Measurements from ENCODE around the gene MOK.

Gene MOK

DNA sequence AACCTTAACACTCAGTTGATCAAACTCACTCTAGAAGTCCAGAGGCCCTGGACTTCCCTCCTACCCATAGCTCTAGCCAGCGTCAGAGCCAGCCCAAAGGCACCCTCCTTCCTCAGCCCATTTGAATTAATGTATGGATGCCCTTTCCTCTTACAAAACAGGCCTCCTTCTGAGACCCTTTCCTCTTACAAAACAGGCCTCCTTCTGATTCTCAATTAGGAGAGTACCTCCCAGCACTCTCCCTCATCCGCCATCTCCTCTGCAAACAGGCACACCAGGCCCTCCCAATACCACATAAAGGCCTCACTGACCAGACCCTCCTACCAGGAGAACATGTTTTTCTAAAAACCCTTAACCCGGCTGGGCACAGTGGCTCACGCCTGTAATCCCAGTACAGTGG lies 65.7 kb downstream of the MOK start:
- no peak for DNase-seq (ENCODE audit: low read depth, low spot score)
- no peak overlapping the region for H3K4me3 ChIP-seq (ENCODE audit: low read depth, low read length)
- in situ Hi-C loops (cut with HindIII; ENCODE audit: low sequenced_read_pairs) = no loop called here
- TF ChIP-seq, protein P1, sequence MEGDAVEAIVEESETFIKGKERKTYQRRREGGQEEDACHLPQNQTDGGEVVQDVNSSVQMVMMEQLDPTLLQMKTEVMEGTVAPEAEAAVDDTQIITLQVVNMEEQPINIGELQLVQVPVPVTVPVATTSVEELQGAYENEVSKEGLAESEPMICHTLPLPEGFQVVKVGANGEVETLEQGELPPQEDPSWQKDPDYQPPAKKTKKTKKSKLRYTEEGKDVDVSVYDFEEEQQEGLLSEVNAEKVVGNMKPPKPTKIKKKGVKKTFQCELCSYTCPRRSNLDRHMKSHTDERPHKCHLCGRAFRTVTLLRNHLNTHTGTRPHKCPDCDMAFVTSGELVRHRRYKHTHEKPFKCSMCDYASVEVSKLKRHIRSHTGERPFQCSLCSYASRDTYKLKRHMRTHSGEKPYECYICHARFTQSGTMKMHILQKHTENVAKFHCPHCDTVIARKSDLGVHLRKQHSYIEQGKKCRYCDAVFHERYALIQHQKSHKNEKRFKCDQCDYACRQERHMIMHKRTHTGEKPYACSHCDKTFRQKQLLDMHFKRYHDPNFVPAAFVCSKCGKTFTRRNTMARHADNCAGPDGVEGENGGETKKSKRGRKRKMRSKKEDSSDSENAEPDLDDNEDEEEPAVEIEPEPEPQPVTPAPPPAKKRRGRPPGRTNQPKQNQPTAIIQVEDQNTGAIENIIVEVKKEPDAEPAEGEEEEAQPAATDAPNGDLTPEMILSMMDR (IDR thresholded peaks at IDR 0.05; ENCODE audit: low read depth, low read length) = no peak

DNA sequence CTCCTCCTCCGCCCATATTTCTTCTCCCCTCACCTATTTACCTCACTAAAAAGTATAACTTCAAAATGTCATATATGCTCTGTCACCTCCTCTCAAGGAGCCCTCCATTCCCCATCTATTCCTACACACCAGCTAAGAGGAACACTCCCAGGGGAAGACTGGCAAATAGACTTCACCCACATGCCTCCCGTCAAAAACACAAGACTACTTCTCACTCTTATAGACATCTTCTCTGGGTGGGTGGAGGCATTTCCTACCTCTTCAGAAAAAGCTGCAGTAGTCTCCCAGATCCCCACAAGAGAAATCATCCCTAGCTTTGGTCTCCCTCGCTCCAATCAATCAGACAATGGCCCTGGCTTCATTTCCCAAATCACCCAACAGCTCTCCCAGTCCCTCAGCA lies 66.2 kb downstream of the MOK start:
- no peak overlapping the region for H3K4me3 ChIP-seq (ENCODE audit: low read depth, low read length)
- in situ Hi-C loops (cut with HindIII; ENCODE audit: low sequenced_read_pairs) = no loop called here
- no peak for DNase-seq (ENCODE audit: low read depth, low spot score)
- TF ChIP-seq, protein P1 (IDR thresholded peaks at IDR 0.05; ENCODE audit: low read depth, low read length) = no peak

- in situ Hi-C loops (cut with HindIII; ENCODE audit: low sequenced_read_pairs) = no loop called here
- TF ChIP-seq, protein P1 (IDR thresholded peaks at IDR 0.05; ENCODE audit: low read depth, low read length) = no peak
- no peak overlapping the region for H3K4me3 ChIP-seq (ENCODE audit: low read depth, low read length)
- no peak for DNase-seq (ENCODE audit: low read depth, low spot score)
These were observed 66.8 kb downstream of the MOK start for GRCh38 chr14:102238131-102238530.

GRCh38 chr14:102236026-102236425 lies 68.9 kb downstream of the MOK start:
- in situ Hi-C loops (cut with HindIII; ENCODE audit: low sequenced_read_pairs) = no loop called here
- no peak for DNase-seq (ENCODE audit: low read depth, low spot score)
- no peak overlapping the region for H3K4me3 ChIP-seq (ENCODE audit: low read depth, low read length)
- TF ChIP-seq, protein P1 (IDR thresholded peaks at IDR 0.05; ENCODE audit: low read depth, low read length) = no peak

GRCh38 chr14:102235275-102235897 lies 69.6 kb downstream of the MOK start:
- TF ChIP-seq, protein P1 (IDR thresholded peaks at IDR 0.05; ENCODE audit: low read depth, low read length) = peak; percentile 84
- H3K4me3 ChIP-seq (ENCODE audit: low read depth, low read length) = peak overlapping the region; percentile 24
- DNase-seq (ENCODE audit: low read depth, low spot score) = peak; percentile 88
- in situ Hi-C loops (cut with HindIII; ENCODE audit: low sequenced_read_pairs) = no loop called here

GRCh38 chr14:102234331-102235264 lies 70.4 kb downstream of the MOK start:
- DNase-seq (ENCODE audit: low read depth, low spot score) = no peak
- in situ Hi-C loops (cut with HindIII; ENCODE audit: low sequenced_read_pairs) = no loop called here
- H3K4me3 ChIP-seq (ENCODE audit: low read depth, low read length) = peak overlapping the region; percentile 24
- TF ChIP-seq, protein P1 (IDR thresholded peaks at IDR 0.05; ENCODE audit: low read depth, low read length) = no peak
